ENCODE measurements around the gene TMEM138.

DNA sequence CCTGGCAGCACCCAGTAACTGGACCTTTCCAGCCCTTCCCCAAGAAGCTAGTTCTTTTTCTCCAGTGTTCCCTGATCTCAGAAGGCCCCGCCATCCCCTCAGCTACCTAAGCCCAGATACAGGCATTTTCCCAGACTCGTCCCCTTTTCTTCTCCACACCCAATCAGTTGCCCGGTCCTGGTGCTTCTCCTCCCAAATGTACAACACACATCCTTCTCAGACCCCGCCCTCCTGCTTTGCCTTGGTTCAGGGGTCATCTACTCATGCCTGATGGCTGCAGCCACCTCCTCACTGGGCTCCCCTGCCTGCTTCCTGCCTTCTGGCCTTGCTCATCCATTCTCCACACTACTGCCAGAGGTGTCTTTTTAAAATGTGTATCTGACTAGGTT, 22.7 kb upstream of the TMEM138 start:
- no peak for TF ChIP-seq FOXK2 (IDR thresholded peaks at IDR 0.05)
- no peak for TF ChIP-seq SP1 (IDR thresholded peaks at IDR 0.05)
- TF ChIP-seq ZNF384 (IDR thresholded peaks at IDR 0.05): no peak
- no peak for TF ChIP-seq ELF4 (IDR thresholded peaks at IDR 0.05)
- TF ChIP-seq BHLHE40 (IDR thresholded peaks at IDR 0.05; ENCODE audit: borderline replicate concordance): no peak
- TF ChIP-seq FOXM1 (IDR thresholded peaks at IDR 0.05; ENCODE audit: borderline replicate concordance): no peak
- TF ChIP-seq HDGF (IDR thresholded peaks at IDR 0.05; ENCODE audit: borderline replicate concordance): no peak
- TF ChIP-seq L3MBTL2 (conservative IDR thresholded peaks at IDR 0.05): no peak
- no peak for TF ChIP-seq TARDBP (IDR thresholded peaks at IDR 0.05)
- TF ChIP-seq SUZ12 (IDR thresholded peaks at IDR 0.05): no peak
- TF ChIP-seq LEF1 (IDR thresholded peaks at IDR 0.05; ENCODE audit: borderline replicate concordance): no peak
